Measurements from ENCODE around the gene SPINK9.

- TF ChIP-seq ZNF792 (tag by site-specific recombination; IDR thresholded peaks at IDR 0.05) (no peak), ATF2 (tag by site-specific recombination; IDR thresholded peaks at IDR 0.05; ENCODE audit: low read depth) (no peak), ZNF184 (tag by site-specific recombination; IDR thresholded peaks at IDR 0.05) (no peak), ZNF776 (tag by site-specific recombination; IDR thresholded peaks at IDR 0.05; ENCODE audit: borderline replicate concordance) (no peak)
These were observed 44.8 kb upstream of the SPINK9 start for GRCh38 chr5:148290271-148291195.
